Esophagus muscularis mucosa (tissue), 4 donors: ENCODE measurements around the gene CCDC74B. TPM values are rescaled to one million over a fixed set of nuclear protein-coding genes. Genes with fewer than 3 reads are reported as not detected.
A peak's percentile ranks its signal among the peaks of the same experiment; 100 is the strongest.
"Not testable (repeated sequence)": the region's sequence is repeated elsewhere in the genome, so short reads cannot be mapped to it uniquely, and the experiment has no call there.

Experiments used
- DNase-seq: peaks from one replicate; pipeline ENCODE4 v3.0.0-alpha.2; 2017; ENCODE audit errors: extremely low spot score
- H3K27ac ChIP-seq, 4 donors: fragments of 200-600 bp; sonication (generic); replicated peaks in 1 of 4; 1 replicate in 3 of 4; 2 replicates in 1 of 4; pipeline ENCODE4 v1.5.1; 2016 to 2019; ENCODE audit warnings: mild to moderate bottlenecking in 1 of 4
- H3K27me3 ChIP-seq, 4 donors: fragments of 200-600 bp; sonication (generic); one replicate each; pipeline versions ENCODE4 v1.5.1 to v1.6.0; 2016 to 2019
- H3K36me3 ChIP-seq, 4 donors: fragments of 200-600 bp; sonication (generic); one replicate each; pipeline ENCODE4 v1.5.1; 2016 to 2019
- H3K4me1 ChIP-seq, 4 donors: fragments of 200-600 bp; sonication (generic); one replicate each; pipeline ENCODE4 v1.5.1; 2016 to 2019
- H3K4me3 ChIP-seq, 4 donors: fragments of 200-600 bp; sonication (generic); 1 replicate in 2 of 4; 2 replicates in 2 of 4; pipeline ENCODE4 v1.5.1; 2016 to 2019; ENCODE audit warnings: mild to moderate bottlenecking in 4 of 4, moderate library complexity in 1 of 4
- H3K9me3 ChIP-seq, 4 donors: fragments of 200-600 bp; sonication (generic); 1 replicate in 3 of 4; 2 replicates in 1 of 4; pipeline ENCODE4 v1.5.1; 2016 to 2019
- EP300 ChIP-seq: sonication (generic); formaldehyde crosslinking; IDR thresholded peaks from one replicate; pipeline ENCODE4 v1.6.1; 2017; ENCODE audit warnings: antibody characterized with exemption
- POLR2A ChIP-seq: fragments of 450-650 bp; IDR thresholded peaks from one replicate; pipeline ENCODE4 v1.6.1; 2017; ENCODE audit warnings: antibody characterized with exemption, moderate library complexity, mild to moderate bottlenecking, low read depth
- POLR2AphosphoS5 ChIP-seq, 2 donors: sonication (generic); formaldehyde crosslinking; IDR thresholded peaks; one replicate each; pipeline ENCODE4 v1.6.1; 2017; ENCODE audit warnings: antibody characterized with exemption in 2 of 2
- WGBS: methylation state at CpG from one replicate; pipeline ENCODE4 v1.1.5; 2018; 5-methylcytosine and 5-hydroxymethylcytosine counted together
- intact Hi-C: fragments of 100-400 bp; cut with DNase I; formaldehyde crosslinking; loops from one replicate; pipeline ENCODE4 v1.15.1; 2023
- total RNA-seq, 4 donors: library from RNA; depleted of rRNA; stranded (reverse); fragments of >200 nt; gene quantifications; one replicate each; pipeline versions ENCODE4 v1.1.0 to v1.2.1, GENCODE V29; 2016
- TF ChIP-seq, protein P1 (sequence below), 3 experiments: fragments of 200-600 bp in 2 of 3; fragments of 450-650 bp in 1 of 3; sonication (generic) in 2 of 3; IDR thresholded peaks; one replicate each; pipeline ENCODE4 v1.5.1; 2017 to 2019; ENCODE audit warnings: antibody characterized with exemption in 3 of 3, mild to moderate bottlenecking in 2 of 3, moderate library complexity in 1 of 3

The CCDC74B gene
- total RNA-seq = 1 to 10 TPM; 2.8 to 5.0 (median 4.2) TPM

DNA sequence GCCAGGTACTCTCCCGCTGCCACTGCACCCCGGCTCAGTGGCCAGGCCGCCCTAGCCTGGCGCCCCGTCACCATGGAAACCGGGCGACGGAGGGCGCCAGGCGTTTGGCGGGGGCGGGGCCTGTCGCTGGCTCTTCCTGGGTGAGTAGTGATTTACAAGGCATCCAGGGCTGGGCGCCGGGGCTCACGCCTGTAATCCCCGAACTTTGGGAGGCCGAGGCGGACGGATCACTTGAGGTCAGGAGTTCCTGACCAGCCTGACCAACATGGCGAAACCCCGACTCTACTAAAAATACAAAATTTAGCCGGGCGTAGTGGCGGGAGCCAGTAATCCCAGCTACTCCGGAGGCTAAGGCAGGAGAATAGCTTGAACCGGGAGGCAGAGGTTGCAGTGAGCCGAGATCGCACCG is at the start of gene CCDC74B:
TSS of gene CCDC74B (minus strand) at position 107 of the 409 bp plus-strand sequence. CDS start 116 bp downstream, outside the sequence.
- Histone ChIP-seq H3K4me3 (peak within 1 kb of the TSS; percentile 46 to 57 (median 51)), H3K4me1 (peaks cover 0 to 17% (median 16%) of the 10 kb centered on the region in 4 donors), H3K27ac (peak within 1 kb of the TSS in 1 of 4 donors; percentile 13), H3K27me3 (peaks cover 0 to 13% (median 0%) of the 10 kb centered on the region in 4 donors)
- H3K36me3 ChIP-seq, H3K9me3 ChIP-seq, intact Hi-C loops, DNase-seq: not testable (repeated sequence)
- 19% methylated on average over 17 of the region's 30 CpGs for WGBS

DNA sequence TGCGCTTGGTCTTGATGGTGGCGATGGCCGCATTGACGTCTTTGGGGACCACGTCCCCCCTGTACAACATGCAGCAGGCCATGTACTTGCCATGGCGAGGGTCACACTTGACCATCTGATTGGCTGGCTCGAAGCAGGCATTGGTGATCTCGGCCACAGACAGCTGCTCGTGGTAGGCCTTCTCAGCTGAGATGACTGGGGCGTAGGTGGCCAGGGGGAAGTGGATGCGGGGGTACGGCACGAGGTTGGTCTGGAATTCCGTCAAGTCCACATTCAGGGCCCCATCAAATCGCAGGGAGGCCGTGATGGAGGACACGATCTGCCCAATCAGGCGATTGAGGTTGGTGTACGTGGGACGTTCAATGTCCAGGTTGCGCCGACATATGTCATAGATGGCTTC is 48.9 kb upstream of the CCDC74B start:
- H3K9me3 ChIP-seq, DNase-seq, H3K27me3 ChIP-seq, H3K4me1 ChIP-seq, H3K27ac ChIP-seq, intact Hi-C loops, H3K4me3 ChIP-seq: not testable (repeated sequence)
- H3K36me3 ChIP-seq = peaks cover 0 to 20% (median 12%) of the 10 kb centered on the region in 4 donors
- 86% methylated on average over 15 of the region's 22 CpGs for WGBS

DNA sequence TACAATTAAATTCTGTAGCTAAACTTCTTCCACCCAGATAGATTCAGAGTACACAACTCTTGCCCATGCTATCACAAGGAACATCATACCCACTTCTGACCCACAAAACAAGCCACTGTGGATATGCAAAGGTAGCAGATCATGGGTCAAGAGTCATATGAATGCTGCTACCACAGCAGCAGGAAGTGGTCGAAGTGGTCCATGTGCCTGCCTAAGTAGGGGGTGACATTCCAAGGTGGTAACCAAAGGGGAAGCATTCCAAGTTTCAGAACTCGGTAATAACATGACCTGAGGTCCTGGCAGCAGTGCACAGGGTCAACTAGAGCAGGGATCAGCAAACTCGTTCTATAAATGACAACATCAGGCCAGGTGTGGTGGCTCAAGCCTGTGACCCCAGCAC is 47.5 kb upstream of the CCDC74B start:
- H3K4me3 ChIP-seq, H3K27me3 ChIP-seq, intact Hi-C loops, H3K9me3 ChIP-seq, H3K4me1 ChIP-seq, H3K27ac ChIP-seq, DNase-seq: not testable (repeated sequence)
- peaks cover 0 to 29% (median 12%) of the 10 kb centered on the region in 4 donors for H3K36me3 ChIP-seq
- 78% methylated on average over 3 of the region's 3 CpGs for WGBS

DNA sequence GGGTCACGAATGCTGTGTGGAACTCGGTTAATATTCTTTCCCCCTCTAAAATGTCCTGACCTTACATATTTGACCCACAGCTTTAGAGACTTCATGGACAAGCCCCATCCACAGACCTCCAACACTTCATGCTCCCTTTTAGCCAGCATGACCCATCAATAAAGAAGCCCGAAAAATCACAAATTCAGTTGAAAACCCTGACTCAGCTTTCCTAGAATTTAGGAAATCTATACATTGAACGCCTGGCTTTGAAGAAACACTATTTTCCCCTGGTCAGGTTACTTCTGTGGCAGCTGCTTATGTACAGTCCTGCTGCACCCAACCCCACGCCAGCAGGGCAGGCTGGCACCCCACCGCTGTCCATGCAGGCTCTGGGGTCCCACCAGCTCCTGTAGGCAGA is 46.4 kb upstream of the CCDC74B start:
- H3K27me3 ChIP-seq, H3K9me3 ChIP-seq, DNase-seq, H3K4me3 ChIP-seq, intact Hi-C loops, H3K27ac ChIP-seq, H3K4me1 ChIP-seq: not testable (repeated sequence)
- 92% methylated on average over 6 of the region's 6 CpGs for WGBS
- H3K36me3 ChIP-seq = peaks cover 0 to 32% (median 12%) of the 10 kb centered on the region in 4 donors

DNA sequence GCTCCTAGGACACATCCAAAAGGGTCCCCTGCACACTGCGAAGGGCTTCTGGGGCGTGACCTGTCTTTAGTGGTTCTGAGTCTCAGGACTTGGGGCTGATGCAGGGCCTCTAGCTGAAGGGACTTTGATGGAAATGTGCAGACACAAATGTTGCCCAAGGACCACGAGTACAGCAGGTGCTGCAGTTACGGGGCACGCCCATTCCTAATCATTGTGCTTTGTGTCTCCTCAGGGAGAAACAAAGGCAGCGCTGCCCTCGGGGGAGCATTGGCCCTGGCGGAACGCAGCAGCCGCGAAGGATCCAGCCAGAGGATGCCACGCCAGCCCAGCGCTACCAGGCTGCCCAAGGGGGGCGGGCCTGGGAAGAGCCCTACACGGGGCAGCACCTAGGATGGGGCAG is 45.3 kb upstream of the CCDC74B start:
- WGBS = 82% methylated on average over 12 of the region's 15 CpGs
- H3K27ac ChIP-seq = no peak overlapping the region
- H3K4me1 ChIP-seq = no peaks in the 10 kb centered on the region
- intact Hi-C loops = no loop called here
- H3K9me3 ChIP-seq = no peaks in the 10 kb centered on the region
- TF ChIP-seq POLR2AphosphoS5 (IDR thresholded peaks at IDR 0.05) = no peak
- H3K36me3 ChIP-seq = peaks cover 0 to 32% (median 12%) of the 10 kb centered on the region in 4 donors
- H3K27me3 ChIP-seq = no peaks in the 10 kb centered on the region
- no peak for DNase-seq
- no peak overlapping the region for H3K4me3 ChIP-seq

DNA sequence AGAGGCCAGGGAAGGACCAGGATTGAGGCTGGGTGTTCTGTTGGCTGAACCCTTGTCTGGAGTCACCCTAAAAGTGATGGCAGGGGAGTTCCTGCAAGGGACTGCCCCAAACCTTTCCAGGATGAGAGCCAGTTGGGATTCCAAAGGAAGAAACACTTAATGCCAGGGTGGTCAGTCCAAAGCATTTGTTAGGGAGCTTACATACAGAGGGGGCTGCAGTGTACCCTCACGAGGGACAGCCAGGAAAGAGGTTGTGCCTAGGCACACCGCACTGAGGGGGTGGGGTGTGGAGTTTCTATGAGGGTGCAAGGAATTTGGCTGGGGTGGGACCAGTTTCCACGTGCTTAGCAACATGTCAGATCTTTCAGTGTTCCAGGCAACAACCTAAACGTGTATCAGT is 44.0 kb upstream of the CCDC74B start:
- H3K36me3 ChIP-seq = peaks cover 0 to 32% (median 14%) of the 10 kb centered on the region in 4 donors
- DNase-seq, H3K27ac ChIP-seq, H3K4me3 ChIP-seq, intact Hi-C loops, H3K4me1 ChIP-seq, H3K27me3 ChIP-seq, H3K9me3 ChIP-seq: not testable (repeated sequence)
- no CpG with 5 or more reads among the region's 4 CpGs for WGBS

DNA sequence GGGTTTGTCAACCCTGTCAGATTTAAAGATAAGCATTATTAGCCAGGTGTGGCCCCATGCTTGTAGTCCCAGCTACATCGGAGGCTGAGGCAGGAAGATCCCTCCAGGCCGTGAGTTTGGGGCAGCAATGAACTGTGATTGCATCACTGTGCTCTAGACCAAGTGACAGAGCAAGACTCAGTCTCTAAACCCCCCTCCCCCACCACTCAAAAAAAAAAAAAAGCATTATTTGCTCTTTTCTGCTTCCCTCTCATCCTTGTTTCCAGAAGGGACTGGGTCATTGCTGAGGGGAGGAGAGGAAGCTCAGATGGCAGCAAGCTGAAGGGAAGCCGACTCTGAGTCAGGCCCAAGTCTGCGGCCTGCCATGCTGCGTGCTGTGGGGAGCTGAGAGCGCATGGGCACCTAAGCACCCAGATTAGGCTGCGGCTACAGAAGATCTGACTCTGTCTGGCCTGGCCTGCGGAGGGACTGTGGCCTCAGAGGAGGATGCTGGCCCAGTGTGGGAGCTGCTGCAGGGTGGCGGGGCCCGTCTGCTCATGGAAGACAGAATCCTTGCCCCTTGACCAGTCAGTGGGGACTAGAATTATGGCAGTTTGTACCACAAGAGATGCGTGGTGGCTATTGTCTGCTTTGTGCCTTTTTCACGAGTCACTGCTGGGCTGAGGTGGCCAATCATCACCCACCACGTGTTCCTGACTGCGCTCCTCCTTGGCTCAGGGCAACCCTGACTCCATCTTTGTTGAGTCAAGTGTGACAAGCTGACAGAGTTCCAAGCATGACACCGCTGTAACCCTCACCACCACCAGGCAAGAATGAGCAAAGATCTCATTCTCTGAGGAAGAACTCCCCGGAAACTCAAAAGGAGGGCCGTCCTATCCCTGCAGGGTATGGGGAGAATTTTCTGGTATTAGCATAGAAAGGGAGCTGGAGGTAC is 43.2 kb upstream of the CCDC74B start:
- H3K4me1 ChIP-seq = peaks cover 9 to 14% (median 11%) of the 10 kb centered on the region in 4 donors
- H3K27ac ChIP-seq, H3K9me3 ChIP-seq, H3K4me3 ChIP-seq, intact Hi-C loops, DNase-seq, H3K27me3 ChIP-seq: not testable (repeated sequence)
- H3K36me3 ChIP-seq = peaks cover 0 to 32% (median 14%) of the 10 kb centered on the region in 4 donors
- WGBS = 88% methylated on average over 14 of the region's 17 CpGs

DNA sequence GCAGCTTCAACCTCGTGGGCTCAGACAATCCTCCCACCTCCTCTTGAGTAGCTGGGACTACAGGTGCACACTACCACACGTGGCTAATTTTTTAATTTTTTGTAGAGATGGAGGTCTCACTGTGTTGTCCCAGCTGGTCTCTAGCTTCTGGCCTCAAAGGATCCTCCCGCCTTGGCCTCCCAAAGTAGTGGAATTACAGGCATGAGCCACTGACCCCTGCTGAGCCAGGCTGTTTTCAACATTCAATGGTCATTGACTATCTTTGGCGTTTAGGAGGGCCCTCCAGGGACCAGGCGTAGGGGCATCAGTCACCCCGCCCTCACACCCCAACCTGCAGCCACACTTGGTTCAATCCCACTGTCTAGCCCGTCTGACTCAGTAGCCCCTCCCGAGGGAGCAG is 42.4 kb upstream of the CCDC74B start:
- peaks cover 0 to 32% (median 14%) of the 10 kb centered on the region in 4 donors for H3K36me3 ChIP-seq
- TF ChIP-seq POLR2AphosphoS5 (IDR thresholded peaks at IDR 0.05) (no peak), POLR2A (no peak), EP300 (no peak)
- TF ChIP-seq, protein P1, sequence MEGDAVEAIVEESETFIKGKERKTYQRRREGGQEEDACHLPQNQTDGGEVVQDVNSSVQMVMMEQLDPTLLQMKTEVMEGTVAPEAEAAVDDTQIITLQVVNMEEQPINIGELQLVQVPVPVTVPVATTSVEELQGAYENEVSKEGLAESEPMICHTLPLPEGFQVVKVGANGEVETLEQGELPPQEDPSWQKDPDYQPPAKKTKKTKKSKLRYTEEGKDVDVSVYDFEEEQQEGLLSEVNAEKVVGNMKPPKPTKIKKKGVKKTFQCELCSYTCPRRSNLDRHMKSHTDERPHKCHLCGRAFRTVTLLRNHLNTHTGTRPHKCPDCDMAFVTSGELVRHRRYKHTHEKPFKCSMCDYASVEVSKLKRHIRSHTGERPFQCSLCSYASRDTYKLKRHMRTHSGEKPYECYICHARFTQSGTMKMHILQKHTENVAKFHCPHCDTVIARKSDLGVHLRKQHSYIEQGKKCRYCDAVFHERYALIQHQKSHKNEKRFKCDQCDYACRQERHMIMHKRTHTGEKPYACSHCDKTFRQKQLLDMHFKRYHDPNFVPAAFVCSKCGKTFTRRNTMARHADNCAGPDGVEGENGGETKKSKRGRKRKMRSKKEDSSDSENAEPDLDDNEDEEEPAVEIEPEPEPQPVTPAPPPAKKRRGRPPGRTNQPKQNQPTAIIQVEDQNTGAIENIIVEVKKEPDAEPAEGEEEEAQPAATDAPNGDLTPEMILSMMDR (IDR thresholded peaks at IDR 0.05) = no peak
- intact Hi-C loops = no loop called here
- no peak overlapping the region for H3K27ac ChIP-seq
- no peaks in the 10 kb centered on the region for H3K27me3 ChIP-seq
- no peak overlapping the region for H3K4me3 ChIP-seq
- no peak for DNase-seq
- H3K9me3 ChIP-seq = no peaks in the 10 kb centered on the region
- peaks cover 12 to 19% (median 15%) of the 10 kb centered on the region in 4 donors for H3K4me1 ChIP-seq
- WGBS = 79% methylated on average over 4 of the region's 8 CpGs
